ENCODE data around the gene LRMDA. TPM values are rescaled to one million over a fixed set of nuclear protein-coding genes. Genes with fewer than 3 reads are reported as not detected.

LRMDA gene
- total RNA-seq, 1 donor from 2014 or later, result 19.4 TPM

- TF ChIP-seq CTCF (IDR thresholded peaks at IDR 0.05; ENCODE audit: unreplicated experiment), result no peak
- no peak overlapping the region for H3K4me3 Mint-ChIP-seq (ENCODE audit: unreplicated experiment)
- H3K9me3 Mint-ChIP-seq (ENCODE audit: unreplicated experiment), result no peaks in the 10 kb centered on the region
- no peaks in the 10 kb centered on the region for H3K36me3 Mint-ChIP-seq (ENCODE audit: low read depth, unreplicated experiment)
- peaks cover 6% of the 10 kb centered on the region for H3K4me1 Mint-ChIP-seq (ENCODE audit: unreplicated experiment)
- H3K27ac Mint-ChIP-seq (ENCODE audit: unreplicated experiment), result no peak overlapping the region
- H3K27me3 Mint-ChIP-seq (ENCODE audit: unreplicated experiment), result peaks cover 2% of the 10 kb centered on the region
- no peak for DNase-seq (ENCODE audit: low spot score)
Observed at GRCh38 chr10:75495434-75496190, 64.2 kb downstream of the LRMDA start.

GRCh38 chr10:75496191-75496567 is 64.8 kb downstream of the LRMDA start:
- Mint-ChIP-seq H3K36me3 (ENCODE audit: low read depth, unreplicated experiment) (no peaks in the 10 kb centered on the region), H3K27me3 (ENCODE audit: unreplicated experiment) (peaks cover 2% of the 10 kb centered on the region), H3K4me1 (ENCODE audit: unreplicated experiment) (peaks cover 6% of the 10 kb centered on the region), H3K9me3 (ENCODE audit: unreplicated experiment) (no peaks in the 10 kb centered on the region), H3K27ac (ENCODE audit: unreplicated experiment) (no peak overlapping the region), H3K4me3 (ENCODE audit: unreplicated experiment) (no peak overlapping the region)
- no peak for TF ChIP-seq CTCF (IDR thresholded peaks at IDR 0.05; ENCODE audit: unreplicated experiment)
- no peak for DNase-seq (ENCODE audit: low spot score)

- DNase-seq (ENCODE audit: low spot score), result no peak
- peaks cover 2% of the 10 kb centered on the region for H3K27me3 Mint-ChIP-seq (ENCODE audit: unreplicated experiment)
- TF ChIP-seq CTCF (IDR thresholded peaks at IDR 0.05; ENCODE audit: unreplicated experiment), result no peak
- H3K4me1 Mint-ChIP-seq (ENCODE audit: unreplicated experiment), result peaks cover 6% of the 10 kb centered on the region
- no peak overlapping the region for H3K27ac Mint-ChIP-seq (ENCODE audit: unreplicated experiment)
- no peak overlapping the region for H3K4me3 Mint-ChIP-seq (ENCODE audit: unreplicated experiment)
- no peaks in the 10 kb centered on the region for H3K36me3 Mint-ChIP-seq (ENCODE audit: low read depth, unreplicated experiment)
- no peaks in the 10 kb centered on the region for H3K9me3 Mint-ChIP-seq (ENCODE audit: unreplicated experiment)
Observed at GRCh38 chr10:75497997-75498883, 66.8 kb downstream of the LRMDA start.

GRCh38 chr10:75498884-75499350 is 67.5 kb downstream of the LRMDA start:
- H3K4me3 Mint-ChIP-seq (ENCODE audit: unreplicated experiment), result no peak overlapping the region
- no peaks in the 10 kb centered on the region for H3K36me3 Mint-ChIP-seq (ENCODE audit: low read depth, unreplicated experiment)
- no peak overlapping the region for H3K27ac Mint-ChIP-seq (ENCODE audit: unreplicated experiment)
- peaks cover 6% of the 10 kb centered on the region for H3K4me1 Mint-ChIP-seq (ENCODE audit: unreplicated experiment)
- no peak for TF ChIP-seq CTCF (IDR thresholded peaks at IDR 0.05; ENCODE audit: unreplicated experiment)
- H3K9me3 Mint-ChIP-seq (ENCODE audit: unreplicated experiment), result no peaks in the 10 kb centered on the region
- H3K27me3 Mint-ChIP-seq (ENCODE audit: unreplicated experiment), result peaks cover 2% of the 10 kb centered on the region
- DNase-seq (ENCODE audit: low spot score), result no peak
